MCF 10A (cell line): ENCODE results near the gene MMAB. TPM values are rescaled to one million over a fixed set of nuclear protein-coding genes. Genes with fewer than 3 reads are reported as not detected.

Source experiments
- BruUV-seq: library from RNA; stranded (reverse); fragments of 400-500 nt; replicated peaks from 2 replicates; lab custom pipeline; 2021; lab: Mats Ljungman, UMichigan
- CTCF ChIA-PET: fragments of 300-600 bp; sonication (Branson Sonifier 250); formaldehyde crosslinking; extraction: SDS; loops from one replicate; lab custom pipeline; 2021; ENCODE audit warnings: antibody characterized with exemption, inconsistent platforms; lab: Yijun Ruan, JAX
- POLR2A ChIA-PET: fragments of 300-600, 350-650 bp; sonication (Branson Sonifier 250); formaldehyde crosslinking; extraction: SDS; loops from one replicate; lab custom pipeline; 2020; ENCODE audit warnings: antibody characterized with exemption, inconsistent platforms; lab: Yijun Ruan, JAX
- DNase-seq: peaks from one replicate; pipeline ENCODE4 v3.0.0-alpha.2; 2018; ENCODE audit not compliant: unreplicated experiment
- H3K27ac Mint-ChIP-seq: one replicate; pipeline ENCODE4 v1.8.0; 2022; ENCODE audit warnings: mild to moderate bottlenecking, low read depth, mixed read lengths; ENCODE audit not compliant: unreplicated experiment
- H3K27me3 Mint-ChIP-seq: one replicate; pipeline ENCODE4 v1.8.0; 2022; ENCODE audit warnings: mixed read lengths; ENCODE audit not compliant: insufficient read depth, unreplicated experiment
- H3K36me3 Mint-ChIP-seq: one replicate; pipeline ENCODE4 v1.8.0; 2022; ENCODE audit warnings: mild to moderate bottlenecking, moderate library complexity, mixed read lengths; ENCODE audit not compliant: insufficient read depth, unreplicated experiment
- H3K4me1 Mint-ChIP-seq: one replicate; pipeline ENCODE4 v1.8.0; 2022; ENCODE audit warnings: mixed read lengths; ENCODE audit not compliant: insufficient read depth, unreplicated experiment
- H3K4me3 Mint-ChIP-seq: one replicate; pipeline ENCODE4 v1.8.0; 2022; ENCODE audit warnings: mild to moderate bottlenecking, moderate library complexity, mixed read lengths; ENCODE audit not compliant: unreplicated experiment
- H3K9me3 Mint-ChIP-seq: one replicate; pipeline ENCODE4 v1.8.0; 2022; ENCODE audit warnings: mixed read lengths; ENCODE audit not compliant: unreplicated experiment
- intact Hi-C: fragments of 100-400 bp; cut with micrococcal nuclease; formaldehyde crosslinking; loops from 2 replicates; pipeline ENCODE4 v1.14.1; 2022
- total RNA-seq: library from RNA; stranded (reverse); gene quantifications from 2 replicates; pipeline ENCODE4 v1.2.3, GENCODE V29; 2022
- TF ChIP-seq, protein P1 (sequence below): fragments of 200-600 bp; IDR thresholded peaks from one replicate; pipeline ENCODE4 v1.8.0; 2022; ENCODE audit warnings: antibody characterized with exemption, mild to moderate bottlenecking; ENCODE audit not compliant: unreplicated experiment

MMAB gene
- total RNA-seq, 1 experiment from 2014 or later: 59.2 TPM

DNA sequence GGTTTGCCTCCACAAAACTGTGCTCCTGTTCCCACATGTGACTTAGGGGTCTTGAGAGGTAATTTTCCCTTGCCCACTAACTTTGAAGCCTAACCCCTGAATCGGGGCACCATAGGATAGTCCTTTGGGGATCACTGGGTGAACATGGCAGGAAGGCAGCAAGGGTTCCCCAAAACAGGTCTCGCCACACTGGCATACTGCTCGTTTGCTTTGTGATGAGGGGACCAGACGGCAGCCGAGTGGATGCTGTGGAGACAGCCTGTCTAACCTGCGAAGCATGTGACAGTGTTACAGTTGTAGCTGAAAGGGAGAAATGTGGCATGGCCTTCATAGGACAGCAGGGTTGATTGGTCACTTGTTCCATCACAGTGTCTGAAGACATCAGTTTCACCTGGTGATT, 53.5 kb downstream of the MMAB start:
- Mint-ChIP-seq H3K4me1 (no peaks in the 10 kb centered on the region), H3K9me3 (no peaks in the 10 kb centered on the region), H3K27me3 (no peaks in the 10 kb centered on the region), H3K27ac (no peak overlapping the region), H3K4me3 (no peak overlapping the region), H3K36me3 (peaks cover 73% of the 10 kb centered on the region)
- POLR2A ChIA-PET: no interaction called here
- TF ChIP-seq, protein P1, sequence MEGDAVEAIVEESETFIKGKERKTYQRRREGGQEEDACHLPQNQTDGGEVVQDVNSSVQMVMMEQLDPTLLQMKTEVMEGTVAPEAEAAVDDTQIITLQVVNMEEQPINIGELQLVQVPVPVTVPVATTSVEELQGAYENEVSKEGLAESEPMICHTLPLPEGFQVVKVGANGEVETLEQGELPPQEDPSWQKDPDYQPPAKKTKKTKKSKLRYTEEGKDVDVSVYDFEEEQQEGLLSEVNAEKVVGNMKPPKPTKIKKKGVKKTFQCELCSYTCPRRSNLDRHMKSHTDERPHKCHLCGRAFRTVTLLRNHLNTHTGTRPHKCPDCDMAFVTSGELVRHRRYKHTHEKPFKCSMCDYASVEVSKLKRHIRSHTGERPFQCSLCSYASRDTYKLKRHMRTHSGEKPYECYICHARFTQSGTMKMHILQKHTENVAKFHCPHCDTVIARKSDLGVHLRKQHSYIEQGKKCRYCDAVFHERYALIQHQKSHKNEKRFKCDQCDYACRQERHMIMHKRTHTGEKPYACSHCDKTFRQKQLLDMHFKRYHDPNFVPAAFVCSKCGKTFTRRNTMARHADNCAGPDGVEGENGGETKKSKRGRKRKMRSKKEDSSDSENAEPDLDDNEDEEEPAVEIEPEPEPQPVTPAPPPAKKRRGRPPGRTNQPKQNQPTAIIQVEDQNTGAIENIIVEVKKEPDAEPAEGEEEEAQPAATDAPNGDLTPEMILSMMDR: no peak
- no peak for DNase-seq
- intact Hi-C loops: loop anchor here (1.0 to 2.0 kb wide), 3 partner anchors 53 to 94 kb away; partner anchors contain the start of genes MMAB and MVK
- CTCF ChIA-PET: interaction anchor here (0.5 to 3.1 kb wide), 22 partner anchors 9 to 362 kb away, joined by 3 to 27 read pairs (median 4); partner anchors contain the start of genes MMAB and MVK
- no TSS peak for BruUV-seq

DNA sequence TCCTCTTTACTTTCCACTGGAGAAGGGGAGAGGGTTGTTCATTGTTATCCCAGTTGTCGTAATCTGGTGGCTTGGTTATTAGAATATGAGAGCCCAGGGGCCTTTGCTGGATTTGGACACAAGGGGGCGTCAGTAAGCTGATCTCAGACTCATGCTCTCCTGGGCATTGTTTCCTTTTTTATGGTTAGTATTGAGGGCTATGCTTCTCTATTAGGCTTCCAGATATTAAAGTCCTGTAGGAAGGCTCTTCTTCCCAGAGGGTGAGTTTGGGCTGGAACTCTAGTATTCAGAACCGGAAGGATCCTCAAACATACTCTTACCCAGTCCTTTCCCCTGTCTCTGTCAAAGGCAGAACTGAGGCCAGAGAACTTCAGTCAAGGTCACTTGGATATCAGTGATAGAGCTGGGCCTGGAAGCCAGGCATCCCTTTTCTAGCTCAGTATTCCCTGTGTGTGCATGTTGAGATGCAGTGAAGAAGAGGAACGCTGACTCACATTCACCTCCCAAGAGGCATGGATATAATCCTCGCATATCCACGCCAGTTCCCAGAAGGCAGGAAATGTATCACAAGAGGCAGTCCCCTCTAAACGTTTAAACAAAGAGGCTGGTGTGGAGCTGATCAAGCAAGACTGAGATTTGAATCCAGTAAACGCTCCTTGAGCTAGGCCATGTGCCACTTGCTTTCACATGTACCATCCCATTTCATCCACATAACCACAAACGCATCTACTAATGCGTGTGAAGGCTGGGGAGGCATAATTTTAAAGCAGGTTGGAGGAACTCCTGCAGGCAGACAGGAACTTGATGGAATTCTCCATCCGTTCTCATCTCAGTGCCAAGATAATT, 54.3 kb downstream of the MMAB start:
- TF ChIP-seq, protein P1: peak; percentile 78
- Mint-ChIP-seq H3K9me3 (no peaks in the 10 kb centered on the region), H3K27me3 (no peaks in the 10 kb centered on the region), H3K4me3 (no peak overlapping the region), H3K4me1 (no peaks in the 10 kb centered on the region), H3K27ac (no peak overlapping the region), H3K36me3 (peaks cover 69% of the 10 kb centered on the region)
- intact Hi-C loops: loop anchor here (1.0 to 2.0 kb wide), 5 partner anchors 54 to 256 kb away; partner anchors contain the start of genes MMAB and MVK
- DNase-seq: peak; percentile 69
- CTCF ChIA-PET: interaction anchor here (0.5 to 3.1 kb wide), 26 partner anchors 8 to 1943 kb away, joined by 3 to 27 read pairs (median 3); partner anchors contain the start of genes MMAB, MVK and UBE3B
- no TSS peak for BruUV-seq
- POLR2A ChIA-PET: interaction anchor here (0.6 to 1.2 kb wide), 2 partner anchors 55 to 287 kb away, joined by 3 read pairs; partner anchors contain the start of genes MMAB and MVK

DNA sequence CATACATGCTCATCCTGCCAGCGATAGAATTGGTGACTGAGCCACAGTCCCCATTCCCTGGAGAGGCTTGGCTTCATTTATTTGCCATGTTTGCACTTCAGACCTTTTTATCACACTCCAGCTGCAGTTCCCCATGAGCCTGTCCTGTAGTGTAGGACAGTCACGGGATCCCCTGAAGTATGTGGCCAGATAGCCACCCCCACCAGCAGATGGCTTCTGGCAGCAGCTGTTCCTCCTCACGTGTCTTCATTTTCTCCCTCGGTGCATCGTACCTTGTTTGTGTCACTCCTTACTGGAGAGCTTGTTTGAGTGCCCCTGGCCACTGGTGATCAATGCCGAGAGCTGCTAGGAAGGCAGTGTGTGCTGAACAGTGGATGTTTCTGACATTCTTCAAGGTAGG, 55.7 kb downstream of the MMAB start:
- ChIA-PET POLR2A (no interaction called here), CTCF (interaction anchor here (0.6 to 3.1 kb wide), 15 partner anchors 8 to 327 kb away, joined by 3 to 27 read pairs (median 4); no protein-coding TSS in a partner anchor)
- peaks cover 71% of the 10 kb centered on the region for H3K36me3 Mint-ChIP-seq
- no TSS peak for BruUV-seq
- no peaks in the 10 kb centered on the region for H3K4me1 Mint-ChIP-seq
- TF ChIP-seq, protein P1: no peak
- intact Hi-C loops: loop anchor here (1.0 to 2.0 kb wide), 4 partner anchors 55 to 258 kb away; partner anchors contain the start of genes MMAB and MVK
- no peak overlapping the region for H3K4me3 Mint-ChIP-seq
- no peaks in the 10 kb centered on the region for H3K9me3 Mint-ChIP-seq
- DNase-seq: no peak
- no peaks in the 10 kb centered on the region for H3K27me3 Mint-ChIP-seq
- no peak overlapping the region for H3K27ac Mint-ChIP-seq

DNA sequence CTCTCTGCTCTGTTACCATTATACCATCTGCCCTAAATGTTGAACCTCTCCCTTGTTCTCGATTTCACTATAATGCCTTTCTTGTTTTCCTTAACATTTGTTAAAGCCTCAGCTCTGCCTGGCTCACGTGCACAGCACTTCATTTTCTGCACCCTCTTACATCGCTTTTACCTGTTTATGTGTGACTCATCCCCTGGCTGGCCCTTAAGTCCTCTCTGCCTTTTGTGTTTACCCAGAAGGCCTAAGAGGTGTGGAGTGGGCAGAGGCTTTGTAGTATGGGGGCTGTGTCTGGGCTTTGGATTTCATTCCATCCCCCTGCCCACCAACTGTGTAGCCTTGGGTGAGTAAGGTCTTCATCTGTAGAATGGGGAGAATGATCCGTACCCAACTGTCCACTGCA, 59.3 kb downstream of the MMAB start:
- H3K36me3 Mint-ChIP-seq: peaks cover 65% of the 10 kb centered on the region

More for the DNA sequence above, 59.3 kb downstream of the MMAB start:
- Mint-ChIP-seq H3K4me3 (no peak overlapping the region), H3K4me1 (no peaks in the 10 kb centered on the region), H3K27me3 (no peaks in the 10 kb centered on the region), H3K27ac (no peak overlapping the region), H3K9me3 (no peaks in the 10 kb centered on the region)
- peak; percentile 5 for DNase-seq
- BruUV-seq: no TSS peak
- TF ChIP-seq, protein P1: no peak
- CTCF ChIA-PET: interaction anchor here (0.6 kb wide), 1 partner anchor 12 kb away, joined by 3 read pairs; no protein-coding TSS in a partner anchor
- POLR2A ChIA-PET: no interaction called here
- intact Hi-C loops: no loop called here
